ENCODE results near the gene DNAH10.

- TF ChIP-seq POLR2A (IDR thresholded peaks at IDR 0.05) (no peak), CTCF (IDR thresholded peaks at IDR 0.05 in 4 of 5, conservative IDR thresholded peaks at IDR 0.05 in 1 of 5) (no peak)
Observed at GRCh38 chr12:123743002-123743401, 19.1 kb upstream of the DNAH10 start.
